Measurements from ENCODE around the gene PITPNC1.

The PITPNC1 gene

GRCh38 chr17:67633751-67634211 lies 256.7 kb downstream of the PITPNC1 start:
- no peak for TF ChIP-seq CTCF (IDR thresholded peaks at IDR 0.05; ENCODE audit: low read depth, low read length)
- no peak overlapping the region for H3K4me3 ChIP-seq (replicated peaks in 1 of 2; ENCODE audit: low read depth in 2 of 2, low read length in 2 of 2)
- DNase-seq (ENCODE audit: low read depth in 2 of 2), result peak; percentile 52 to 63

GRCh38 chr17:67635681-67636080 lies 258.6 kb downstream of the PITPNC1 start:
- peak in 1 of 2 donors; percentile 39 for DNase-seq (ENCODE audit: low read depth in 2 of 2)
- TF ChIP-seq CTCF (IDR thresholded peaks at IDR 0.05; ENCODE audit: low read depth, low read length), result no peak
- no peak overlapping the region for H3K4me3 ChIP-seq (replicated peaks in 1 of 2; ENCODE audit: low read depth in 2 of 2, low read length in 2 of 2)

- DNase-seq (ENCODE audit: low read depth in 2 of 2), result no peak
- no peak overlapping the region for H3K4me3 ChIP-seq (replicated peaks in 1 of 2; ENCODE audit: low read depth in 2 of 2, low read length in 2 of 2)
- TF ChIP-seq CTCF (IDR thresholded peaks at IDR 0.05; ENCODE audit: low read depth, low read length), result no peak
These were observed 259.2 kb downstream of the PITPNC1 start for GRCh38 chr17:67636312-67636711.

GRCh38 chr17:67636834-67637520 lies 259.9 kb downstream of the PITPNC1 start:
- no peak for TF ChIP-seq CTCF (IDR thresholded peaks at IDR 0.05; ENCODE audit: low read depth, low read length)
- no peak overlapping the region for H3K4me3 ChIP-seq (replicated peaks in 1 of 2; ENCODE audit: low read depth in 2 of 2, low read length in 2 of 2)
- DNase-seq (ENCODE audit: low read depth in 2 of 2), result peak in 1 of 2 donors; percentile 22

- TF ChIP-seq CTCF (IDR thresholded peaks at IDR 0.05; ENCODE audit: low read depth, low read length), result no peak
- DNase-seq (ENCODE audit: low read depth in 2 of 2), result no peak
- H3K4me3 ChIP-seq (replicated peaks in 1 of 2; ENCODE audit: low read depth in 2 of 2, low read length in 2 of 2), result no peak overlapping the region
These were observed 261.0 kb downstream of the PITPNC1 start for GRCh38 chr17:67637901-67638641.

- no peak for TF ChIP-seq CTCF (IDR thresholded peaks at IDR 0.05; ENCODE audit: low read depth, low read length)
- no peak for DNase-seq (ENCODE audit: low read depth in 2 of 2)
- no peak overlapping the region for H3K4me3 ChIP-seq (replicated peaks in 1 of 2; ENCODE audit: low read depth in 2 of 2, low read length in 2 of 2)
These were observed 261.8 kb downstream of the PITPNC1 start for GRCh38 chr17:67638871-67639270.

Measured in cardiac fibroblast (primary cell).